ENCODE measurements around the gene CDH4.

Gene CDH4

GRCh38 chr20:61985096-61985495 is 733.0 kb downstream of the CDH4 start:
- Histone ChIP-seq H3K36me3 (ENCODE audit: control insufficient read depth in 2 of 2, insufficient read depth in 1 of 2, low read length in 2 of 2) (peaks cover 0 to 55% of the 10 kb centered on the region in 2 experiments; a peak in 1 of 3 replicates), H3K27ac (ENCODE audit: extremely low read depth, low read depth, low read length) (no peak overlapping the region), H3K4me1 (ENCODE audit: control insufficient read depth, insufficient read depth, low read length) (no peaks in the 10 kb centered on the region), H3K4me3 (ENCODE audit: low read depth, low read length) (no peak overlapping the region), H3K9me3 (ENCODE audit: control insufficient read depth, insufficient read depth, low read depth, low read length) (no peaks in the 10 kb centered on the region)
- ChIA-PET CTCF (no interaction called here), POLR2A (interaction anchor here (0.6 kb wide), 1 partner anchor 32 kb away, joined by 3 read pairs; no protein-coding TSS in a partner anchor)
- no peak for TF ChIP-seq KLF7 (tag by site-specific recombination; IDR thresholded peaks at IDR 0.05; ENCODE audit: borderline replicate concordance)
- no peak for TF ChIP-seq ZSCAN18 (tag by site-specific recombination; IDR thresholded peaks at IDR 0.05)
- TF ChIP-seq ZSCAN30 (tag by site-specific recombination; IDR thresholded peaks at IDR 0.05) = no peak
- no peak for TF ChIP-seq FEZF1 (tag by site-specific recombination; IDR thresholded peaks at IDR 0.05)
- no peak for TF ChIP-seq ZNF155 (tag by site-specific recombination; IDR thresholded peaks at IDR 0.05)
- no peak for TF ChIP-seq ZNF302 (tag by site-specific recombination; IDR thresholded peaks at IDR 0.05; ENCODE audit: low read depth)
- no peak for TF ChIP-seq ZNF654 (tag by site-specific recombination; IDR thresholded peaks at IDR 0.05; ENCODE audit: low read depth)
- no peak for TF ChIP-seq HOXD13 (CRISPR knock-in tag; IDR thresholded peaks at IDR 0.05; ENCODE audit: borderline replicate concordance)
- no peak for TF ChIP-seq ZNF513 (tag by site-specific recombination; IDR thresholded peaks at IDR 0.05)
- TF ChIP-seq ZNF548 (tag by site-specific recombination; IDR thresholded peaks at IDR 0.05) = no peak
- no peak for TF ChIP-seq ZNF76 (tag by site-specific recombination; IDR thresholded peaks at IDR 0.05; ENCODE audit: borderline replicate concordance, low read depth)

GRCh38 chr20:61986762-61987321 is 734.8 kb downstream of the CDH4 start:
- TF ChIP-seq ZBTB48 (tag by site-specific recombination; IDR thresholded peaks at IDR 0.05) (no peak), KLF16 (tag by site-specific recombination; IDR thresholded peaks at IDR 0.05) (no peak), WT1 (tag by site-specific recombination; IDR thresholded peaks at IDR 0.05) (no peak), ZBTB49 (tag by site-specific recombination; IDR thresholded peaks at IDR 0.05; ENCODE audit: low read depth) (no peak)
- H3K27ac ChIP-seq (ENCODE audit: extremely low read depth, low read depth, low read length) = no peak overlapping the region
- peaks cover 5 to 59% of the 10 kb centered on the region in 2 experiments; a peak in 2 of 3 replicates for H3K36me3 ChIP-seq (ENCODE audit: control insufficient read depth in 2 of 2, insufficient read depth in 1 of 2, low read length in 2 of 2)
- no peak overlapping the region for H3K4me3 ChIP-seq (ENCODE audit: low read depth, low read length)
- ChIA-PET CTCF (interaction anchor here (0.9 to 1.9 kb wide), 2 partner anchors 24 to 396 kb away, joined by 3 to 7 read pairs; no protein-coding TSS in a partner anchor), POLR2A (no interaction called here)
- no peaks in the 10 kb centered on the region for H3K9me3 ChIP-seq (ENCODE audit: control insufficient read depth, insufficient read depth, low read depth, low read length)
- no peaks in the 10 kb centered on the region for H3K4me1 ChIP-seq (ENCODE audit: control insufficient read depth, insufficient read depth, low read length)

- Histone ChIP-seq H3K36me3 (ENCODE audit: control insufficient read depth in 2 of 2, insufficient read depth in 1 of 2, low read length in 2 of 2) (peaks cover 5 to 77% of the 10 kb centered on the region in 2 experiments; a peak in 2 of 3 replicates), H3K9me3 (ENCODE audit: control insufficient read depth, insufficient read depth, low read depth, low read length) (no peaks in the 10 kb centered on the region), H3K27ac (ENCODE audit: extremely low read depth, low read depth, low read length) (no peak overlapping the region), H3K4me1 (ENCODE audit: control insufficient read depth, insufficient read depth, low read length) (no peaks in the 10 kb centered on the region), H3K4me3 (ENCODE audit: low read depth, low read length) (no peak overlapping the region)
- ChIA-PET CTCF (no interaction called here), POLR2A (no interaction called here)
- TF ChIP-seq ZNF624 (tag by site-specific recombination; IDR thresholded peaks at IDR 0.05) (no peak), PRDM6 (tag by site-specific recombination; IDR thresholded peaks at IDR 0.05) (no peak), SP3 (tag by site-specific recombination; IDR thresholded peaks at IDR 0.05) (no peak), GLI4 (tag by site-specific recombination; IDR thresholded peaks at IDR 0.05) (no peak), ZNF768 (tag by site-specific recombination; IDR thresholded peaks at IDR 0.05) (no peak), ZNF221 (tag by site-specific recombination; IDR thresholded peaks at IDR 0.05; ENCODE audit: borderline replicate concordance) (no peak), ZBTB7A (tag by site-specific recombination; IDR thresholded peaks at IDR 0.05; ENCODE audit: low read depth) (no peak), ZNF19 (tag by site-specific recombination; IDR thresholded peaks at IDR 0.05; ENCODE audit: low read depth) (no peak), ZBTB48 (tag by site-specific recombination; IDR thresholded peaks at IDR 0.05) (no peak), MYNN (tag by site-specific recombination; IDR thresholded peaks at IDR 0.05; ENCODE audit: borderline replicate concordance) (no peak), ZNF580 (tag by site-specific recombination; IDR thresholded peaks at IDR 0.05) (no peak), ZNF202 (tag by site-specific recombination; IDR thresholded peaks at IDR 0.05; ENCODE audit: borderline replicate concordance) (no peak)
These were observed 736.6 kb downstream of the CDH4 start for GRCh38 chr20:61988665-61989064.
